Type B pancreatic cell (in vitro differentiated cells): ENCODE data around the gene PCTP. TPM values are rescaled to one million over a fixed set of nuclear protein-coding genes. Genes with fewer than 3 reads are reported as not detected.
A peak's percentile ranks its signal among the peaks of the same experiment; 100 is the strongest.

ENCODE experiments used
- DNase-seq: peaks from one replicate; pipeline ENCODE4 v3.0.0; 2021; ENCODE audit warnings: mixed read lengths; ENCODE audit not compliant: unreplicated experiment; ENCODE audit errors: extremely low spot score
- H3K27ac Mint-ChIP-seq: 2 replicates; pipeline ENCODE4 v1.8.0; 2021; ENCODE audit warnings: mild to moderate bottlenecking, mixed read lengths
- H3K27me3 Mint-ChIP-seq: 2 replicates; pipeline ENCODE4 v1.8.0; 2021; ENCODE audit warnings: mixed read lengths
- H3K36me3 Mint-ChIP-seq: 2 replicates; pipeline ENCODE4 v1.8.0; 2021; ENCODE audit warnings: mixed read lengths
- H3K4me1 Mint-ChIP-seq: one replicate; pipeline ENCODE4 v1.8.0; 2021; ENCODE audit warnings: mixed read lengths; ENCODE audit not compliant: unreplicated experiment
- H3K4me3 Mint-ChIP-seq: 2 replicates; pipeline ENCODE4 v1.8.0; 2021; ENCODE audit warnings: mild to moderate bottlenecking, mixed read lengths
- H3K9me3 Mint-ChIP-seq: 2 replicates; pipeline ENCODE4 v1.8.0; 2021; ENCODE audit warnings: mixed read lengths
- CTCF ChIP-seq: fragments of 200-600 bp; sonication (generic); conservative IDR thresholded peaks from 2 replicates; pipeline ENCODE4 v1.5.0; 2021; ENCODE audit warnings: antibody characterized with exemption, mild to moderate bottlenecking
- total RNA-seq: library from RNA; stranded (reverse); gene quantifications from 2 replicates; pipeline ENCODE4 v1.2.1, GENCODE V29; 2021; ENCODE audit warnings: low replicate concordance

PCTP gene
- total RNA-seq, 1 donor from 2014 or later, result 22.1 TPM

- Mint-ChIP-seq H3K27me3 (no peaks in the 10 kb centered on the region), H3K36me3 (no peaks in the 10 kb centered on the region), H3K4me1 (peaks cover 6% of the 10 kb centered on the region), H3K27ac (peak overlapping the region; percentile 66), H3K4me3 (no peak overlapping the region), H3K9me3 (no peaks in the 10 kb centered on the region)
- no peak for TF ChIP-seq CTCF
- no peak for DNase-seq
Measured at GRCh38 chr17:55743103-55743679, 7.7 kb upstream of the PCTP start.

GRCh38 chr17:55745258-55745657 lies 5.6 kb upstream of the PCTP start:
- H3K27me3 Mint-ChIP-seq, result no peaks in the 10 kb centered on the region
- TF ChIP-seq CTCF, result no peak
- DNase-seq, result no peak
- no peaks in the 10 kb centered on the region for H3K9me3 Mint-ChIP-seq
- no peaks in the 10 kb centered on the region for H3K36me3 Mint-ChIP-seq
- H3K27ac Mint-ChIP-seq, result no peak overlapping the region
- no peak overlapping the region for H3K4me3 Mint-ChIP-seq
- peaks cover 7% of the 10 kb centered on the region for H3K4me1 Mint-ChIP-seq

GRCh38 chr17:55746466-55746865 lies 4.4 kb upstream of the PCTP start:
- H3K4me1 Mint-ChIP-seq, result peaks cover 13% of the 10 kb centered on the region
- no peak for TF ChIP-seq CTCF
- H3K4me3 Mint-ChIP-seq, result no peak overlapping the region
- H3K9me3 Mint-ChIP-seq, result no peaks in the 10 kb centered on the region
- H3K27ac Mint-ChIP-seq, result no peak overlapping the region
- DNase-seq, result no peak
- no peaks in the 10 kb centered on the region for H3K27me3 Mint-ChIP-seq
- H3K36me3 Mint-ChIP-seq, result no peaks in the 10 kb centered on the region

- H3K4me3 Mint-ChIP-seq, result no peak overlapping the region
- no peak overlapping the region for H3K27ac Mint-ChIP-seq
- DNase-seq, result no peak
- no peak for TF ChIP-seq CTCF
- H3K9me3 Mint-ChIP-seq, result no peaks in the 10 kb centered on the region
- H3K36me3 Mint-ChIP-seq, result no peaks in the 10 kb centered on the region
- H3K27me3 Mint-ChIP-seq, result no peaks in the 10 kb centered on the region
- H3K4me1 Mint-ChIP-seq, result peaks cover 20% of the 10 kb centered on the region
Measured at GRCh38 chr17:55747209-55747608, 3.6 kb upstream of the PCTP start.

GRCh38 chr17:55748841-55749240 lies 2.0 kb upstream of the PCTP start:
- no peak for TF ChIP-seq CTCF
- H3K4me3 Mint-ChIP-seq, result no peak overlapping the region
- DNase-seq, result no peak
- H3K27me3 Mint-ChIP-seq, result no peaks in the 10 kb centered on the region
- no peaks in the 10 kb centered on the region for H3K9me3 Mint-ChIP-seq
- H3K4me1 Mint-ChIP-seq, result peaks cover 17% of the 10 kb centered on the region
- peaks cover 5% of the 10 kb centered on the region for H3K36me3 Mint-ChIP-seq
- H3K27ac Mint-ChIP-seq, result no peak overlapping the region

GRCh38 chr17:55749985-55750384 lies 866 bp upstream of the PCTP start:
- TF ChIP-seq CTCF, result no peak
- peaks cover 17% of the 10 kb centered on the region for H3K4me1 Mint-ChIP-seq
- no peaks in the 10 kb centered on the region for H3K27me3 Mint-ChIP-seq
- H3K4me3 Mint-ChIP-seq, result peak overlapping the region; percentile 93
- no peak for DNase-seq
- H3K36me3 Mint-ChIP-seq, result peaks cover 10% of the 10 kb centered on the region
- peak overlapping the region; percentile 77 for H3K27ac Mint-ChIP-seq
- no peaks in the 10 kb centered on the region for H3K9me3 Mint-ChIP-seq
